ENCODE results near the gene BMAL1.

DNA sequence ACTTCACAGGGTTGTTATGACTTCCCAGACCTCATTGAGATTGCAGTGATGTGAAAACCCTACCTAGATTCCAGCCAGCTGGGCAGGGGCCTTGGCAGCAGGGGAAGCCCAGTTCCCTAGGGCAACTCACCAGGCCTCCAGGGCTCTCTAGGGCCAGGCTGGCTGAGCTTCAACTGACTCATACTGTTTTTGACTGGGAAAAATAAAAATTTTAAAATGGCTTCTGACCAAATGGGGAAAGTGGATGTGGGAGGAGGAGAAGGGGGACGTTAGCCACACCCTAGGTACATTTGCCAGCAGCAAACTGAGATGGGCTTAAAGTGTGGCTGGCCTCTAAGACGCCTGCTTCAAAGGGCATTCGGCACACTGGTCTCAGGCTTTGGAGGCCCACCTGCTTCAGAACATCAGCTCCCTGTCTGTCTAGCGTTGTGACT lies 39.0 kb downstream of the BMAL1 start:
- no peak for TF ChIP-seq POLR2A (IDR thresholded peaks at IDR 0.05)
- TF ChIP-seq, protein P1, sequence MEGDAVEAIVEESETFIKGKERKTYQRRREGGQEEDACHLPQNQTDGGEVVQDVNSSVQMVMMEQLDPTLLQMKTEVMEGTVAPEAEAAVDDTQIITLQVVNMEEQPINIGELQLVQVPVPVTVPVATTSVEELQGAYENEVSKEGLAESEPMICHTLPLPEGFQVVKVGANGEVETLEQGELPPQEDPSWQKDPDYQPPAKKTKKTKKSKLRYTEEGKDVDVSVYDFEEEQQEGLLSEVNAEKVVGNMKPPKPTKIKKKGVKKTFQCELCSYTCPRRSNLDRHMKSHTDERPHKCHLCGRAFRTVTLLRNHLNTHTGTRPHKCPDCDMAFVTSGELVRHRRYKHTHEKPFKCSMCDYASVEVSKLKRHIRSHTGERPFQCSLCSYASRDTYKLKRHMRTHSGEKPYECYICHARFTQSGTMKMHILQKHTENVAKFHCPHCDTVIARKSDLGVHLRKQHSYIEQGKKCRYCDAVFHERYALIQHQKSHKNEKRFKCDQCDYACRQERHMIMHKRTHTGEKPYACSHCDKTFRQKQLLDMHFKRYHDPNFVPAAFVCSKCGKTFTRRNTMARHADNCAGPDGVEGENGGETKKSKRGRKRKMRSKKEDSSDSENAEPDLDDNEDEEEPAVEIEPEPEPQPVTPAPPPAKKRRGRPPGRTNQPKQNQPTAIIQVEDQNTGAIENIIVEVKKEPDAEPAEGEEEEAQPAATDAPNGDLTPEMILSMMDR (IDR thresholded peaks at IDR 0.05 in 4 of 5, conservative IDR thresholded peaks at IDR 0.05 in 1 of 5), result no peak

Data from gastrocnemius medialis (tissue), 4 donors.